Stimulated activated CD4-positive, alpha-beta T cell treated with anti-CD3 and anti-CD28 coated beads, Interleukin-1b, Interleukin-23, amount 100 ng/mL, for 4 hours (primary cell): ENCODE results near the gene RAP1GAP.

Source experiments
- DNase-seq, 2 donors: peaks; one replicate each; pipeline ENCODE4 v3.0.0-alpha.2; 2020; ENCODE audit warnings: low read depth in 2 of 2

Gene RAP1GAP

GRCh38 chr1:21590934-21591333 is 78.2 kb downstream of the RAP1GAP start:
- DNase-seq: no peak

DNA sequence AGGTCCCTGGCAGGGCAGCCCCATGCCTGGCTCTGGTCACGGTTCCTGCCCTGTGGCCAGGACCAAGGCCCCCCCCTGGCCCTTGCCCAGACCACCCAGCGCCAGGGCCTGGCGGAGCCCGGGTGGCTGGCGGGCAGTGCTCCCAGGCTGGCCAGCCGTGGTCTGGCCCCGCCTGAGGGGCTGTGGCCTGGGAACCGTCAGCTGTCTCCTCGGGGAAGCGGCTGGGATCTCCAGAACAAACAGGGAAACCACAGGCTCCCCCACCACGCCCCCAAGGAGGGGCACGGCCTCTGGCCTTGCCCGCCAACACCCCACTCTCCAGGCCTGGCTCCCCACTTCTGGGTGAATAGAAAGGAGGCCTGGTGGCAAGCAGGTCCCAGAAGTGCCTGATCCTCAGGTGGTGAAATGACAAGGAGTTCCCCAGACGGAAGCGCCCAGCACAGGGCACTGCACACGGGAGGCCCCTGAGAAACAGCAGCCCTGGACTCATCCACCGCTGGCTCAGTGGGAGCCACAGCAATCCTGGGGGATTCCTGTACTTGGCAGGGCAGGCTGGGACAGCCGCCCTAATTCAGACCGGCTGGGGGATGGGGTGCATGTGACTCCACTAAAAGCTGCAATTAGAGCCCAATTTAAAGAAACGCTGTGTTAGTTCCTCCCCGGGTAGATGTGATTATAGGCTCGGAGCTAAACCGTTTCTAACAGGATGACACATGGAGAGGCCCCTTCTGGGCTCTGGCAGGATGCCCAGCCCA is 78.9 kb downstream of the RAP1GAP start:
- DNase-seq: no peak

DNA sequence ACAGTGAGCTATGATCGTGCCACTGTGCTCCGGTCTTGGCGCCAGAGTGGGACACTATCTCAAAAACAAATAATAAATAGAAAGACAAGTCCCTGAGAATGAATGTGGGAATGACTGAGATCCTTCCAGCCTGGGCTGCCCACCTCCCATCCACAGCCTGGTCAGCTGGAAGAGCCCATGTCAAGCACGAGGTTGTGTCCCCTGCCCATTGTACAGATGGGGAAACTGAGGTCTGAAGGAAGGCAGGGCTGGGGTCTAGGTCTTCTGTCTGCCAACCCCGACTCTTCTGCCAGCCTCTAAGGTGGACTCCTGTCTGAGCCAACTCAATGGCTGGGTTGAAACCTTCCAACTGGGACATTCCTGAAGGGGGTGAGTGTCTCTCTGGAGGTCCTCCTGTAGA is 79.5 kb downstream of the RAP1GAP start:
- DNase-seq: no peak

GRCh38 chr1:21587602-21587953 is 81.6 kb downstream of the RAP1GAP start:
- DNase-seq: no peak

- DNase-seq: no peak
Measured at GRCh38 chr1:21586846-21587601, 82.1 kb downstream of the RAP1GAP start.

DNA sequence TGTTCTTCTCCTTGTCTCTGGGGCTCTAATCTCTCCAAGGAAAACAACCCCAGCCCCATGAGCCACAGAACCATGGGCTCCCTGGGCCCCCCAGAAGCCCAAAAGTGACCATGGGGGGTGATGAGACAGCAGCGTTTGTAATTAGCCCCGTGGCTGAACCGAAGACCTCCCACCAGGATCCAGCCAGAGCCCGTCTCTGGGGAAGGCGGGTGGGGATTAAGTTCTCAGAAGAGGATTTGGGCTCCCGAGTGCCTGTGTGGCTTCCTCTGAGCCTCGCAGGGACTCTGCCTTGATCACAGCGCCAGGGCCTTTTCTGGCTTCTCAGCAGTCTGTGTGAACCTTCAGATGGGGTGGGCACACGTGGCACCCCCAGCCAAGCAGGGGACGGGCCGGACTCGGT is 82.9 kb downstream of the RAP1GAP start:
- DNase-seq: no peak

GRCh38 chr1:21585037-21585436 is 84.1 kb downstream of the RAP1GAP start:
- DNase-seq: no peak

GRCh38 chr1:21584096-21584495 is 85.1 kb downstream of the RAP1GAP start:
- no peak for DNase-seq

DNA sequence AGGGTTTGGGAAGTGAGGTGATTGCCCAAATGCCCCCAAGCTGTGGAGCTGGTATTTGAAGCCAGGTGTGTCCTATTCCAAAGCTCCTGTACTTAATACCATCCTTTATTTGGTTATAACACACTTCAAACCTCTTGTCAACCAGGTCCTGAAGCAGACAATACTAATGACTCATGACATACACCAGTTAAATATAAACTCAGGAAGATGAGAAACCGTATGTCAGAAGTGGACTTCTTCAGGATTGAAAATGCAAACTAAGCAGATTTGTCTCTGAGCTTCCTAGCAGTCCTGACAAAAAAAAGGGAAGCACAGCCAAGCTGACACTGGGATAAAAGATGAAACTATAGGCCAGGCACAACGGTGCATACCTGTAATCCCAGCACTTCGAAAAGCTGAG is 89.4 kb downstream of the RAP1GAP start:
- no peak for DNase-seq

GRCh38 chr1:21577933-21578332 is 91.2 kb downstream of the RAP1GAP start:
- no peak for DNase-seq

- no peak for DNase-seq
Measured at GRCh38 chr1:21577324-21577723, 91.8 kb downstream of the RAP1GAP start.

- no peak for DNase-seq
Measured at GRCh38 chr1:21576798-21577187, 92.4 kb downstream of the RAP1GAP start.

DNA sequence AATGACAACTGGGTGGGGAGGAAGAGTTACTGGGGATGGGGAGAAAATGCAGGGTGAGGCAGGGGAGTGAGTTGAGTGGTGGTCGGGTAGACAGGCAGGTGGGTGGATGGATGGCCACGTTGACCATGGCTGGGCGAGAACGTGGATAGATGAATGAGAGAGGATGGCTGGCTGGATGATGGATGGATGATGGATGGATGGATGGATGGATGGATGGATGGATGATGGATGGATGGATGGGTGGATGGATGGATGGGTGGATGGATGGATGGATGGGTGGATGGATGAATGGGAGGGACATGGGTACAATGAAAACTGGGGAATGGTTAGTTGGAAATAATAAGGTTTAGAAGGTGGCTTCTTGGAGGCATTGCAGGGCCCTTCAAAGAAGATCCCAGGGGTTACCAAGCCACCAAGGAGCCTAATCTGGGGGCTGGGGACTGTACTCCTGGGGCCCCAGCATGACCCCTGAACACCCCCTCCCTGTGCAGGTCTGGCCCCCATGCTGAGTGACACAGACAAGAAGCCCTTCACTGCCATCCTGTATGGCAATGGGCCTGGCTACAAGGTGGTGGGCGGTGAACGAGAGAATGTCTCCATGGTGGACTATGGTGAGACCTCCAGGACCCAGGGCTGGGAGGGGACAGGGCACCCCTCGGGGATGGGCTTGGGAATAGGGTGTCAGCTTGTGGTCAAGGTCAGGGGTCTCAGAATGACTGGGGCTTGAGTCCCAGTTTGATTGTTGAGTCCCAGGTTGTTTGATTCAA is 92.9 kb downstream of the RAP1GAP start:
- no peak for DNase-seq

DNA sequence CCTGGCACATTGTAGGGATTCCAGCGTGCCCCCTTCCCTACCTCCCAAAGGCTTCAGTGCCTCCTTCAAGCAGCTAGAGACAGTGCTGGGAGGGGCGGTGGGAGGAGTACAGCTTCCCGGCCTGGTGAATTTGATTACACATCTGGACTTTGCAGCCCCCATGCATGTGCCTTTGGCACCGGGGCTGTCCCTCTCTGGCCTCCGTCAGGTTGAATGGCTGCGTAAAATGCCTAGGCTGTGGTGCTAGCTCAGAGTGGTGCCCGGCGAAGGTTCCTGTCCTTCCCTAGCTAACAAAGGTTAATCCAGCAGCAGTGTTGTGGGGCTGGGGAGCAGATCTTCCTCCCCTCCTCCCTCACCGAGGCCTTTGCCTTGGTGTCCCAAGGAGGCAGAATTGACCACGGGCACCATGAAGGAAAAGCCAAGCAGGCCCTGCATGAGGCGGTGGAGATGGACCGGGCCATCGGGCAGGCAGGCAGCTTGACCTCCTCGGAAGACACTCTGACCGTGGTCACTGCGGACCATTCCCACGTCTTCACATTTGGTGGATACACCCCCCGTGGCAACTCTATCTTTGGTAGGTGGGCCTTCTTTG is 93.7 kb downstream of the RAP1GAP start:
- DNase-seq: no peak

- no peak for DNase-seq
Measured at GRCh38 chr1:21574466-21575151, 94.5 kb downstream of the RAP1GAP start.

GRCh38 chr1:21573971-21574465 is 95.1 kb downstream of the RAP1GAP start:
- no peak for DNase-seq

DNA sequence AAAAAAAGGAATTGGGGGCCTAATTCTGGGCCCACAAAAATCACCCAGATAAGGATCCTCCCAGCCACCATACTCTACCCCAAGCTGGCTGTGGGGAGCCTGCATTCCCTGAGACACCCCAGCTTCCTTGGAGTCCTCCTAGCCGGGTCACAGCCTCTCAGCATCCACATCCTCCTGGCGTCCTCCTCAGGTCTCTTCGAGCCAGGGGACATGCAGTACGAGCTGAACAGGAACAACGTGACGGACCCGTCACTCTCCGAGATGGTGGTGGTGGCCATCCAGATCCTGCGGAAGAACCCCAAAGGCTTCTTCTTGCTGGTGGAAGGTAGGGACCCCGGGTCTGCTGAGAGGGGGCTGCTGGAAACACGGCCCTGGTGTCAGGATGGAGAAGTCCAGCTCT is 95.7 kb downstream of the RAP1GAP start:
- no peak for DNase-seq

GRCh38 chr1:21572735-21573277 is 96.4 kb downstream of the RAP1GAP start:
- DNase-seq: no peak

GRCh38 chr1:21572221-21572620 is 96.9 kb downstream of the RAP1GAP start:
- DNase-seq: no peak

DNA sequence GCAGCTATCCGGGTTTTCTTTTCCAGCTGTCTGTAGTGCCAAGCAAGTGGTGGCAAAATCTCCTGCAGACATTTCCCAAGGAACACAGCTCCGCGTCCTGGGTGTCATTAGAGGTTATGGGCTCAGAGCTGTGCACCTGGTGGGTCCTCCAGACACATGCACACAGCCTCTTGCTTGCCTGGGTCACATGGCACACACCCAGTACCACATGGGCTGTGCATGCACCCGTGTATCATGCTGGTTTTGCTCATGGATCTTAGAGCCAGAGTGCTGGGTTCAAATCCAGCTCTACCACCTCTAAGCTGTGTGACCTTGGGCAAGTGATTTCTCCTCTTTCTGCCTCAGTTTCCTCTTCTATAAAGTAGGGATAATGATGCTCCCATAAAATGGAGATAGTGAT is 98.3 kb downstream of the RAP1GAP start:
- DNase-seq: no peak

DNA sequence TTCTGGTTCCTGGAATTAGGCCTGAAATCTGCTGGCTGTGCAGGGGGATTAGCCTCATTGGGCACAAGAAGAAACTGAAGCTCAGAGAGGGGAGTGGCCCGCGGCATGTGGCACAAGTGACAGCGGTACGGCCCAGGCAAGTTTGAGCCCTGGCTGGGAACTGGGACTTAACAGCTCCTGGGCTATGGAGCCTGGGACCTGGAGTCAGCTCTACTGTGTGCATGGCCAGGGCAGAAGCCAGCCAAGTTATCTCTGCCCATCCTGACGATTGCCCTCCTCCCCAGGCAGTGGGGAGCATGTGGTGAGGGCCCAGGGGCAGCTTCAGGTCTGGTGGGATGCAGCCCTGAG is 98.7 kb downstream of the RAP1GAP start:
- DNase-seq: no peak
